Measurements from ENCODE around the gene ABCD2. TPM values are rescaled to one million over a fixed set of nuclear protein-coding genes. Genes with fewer than 3 reads are reported as not detected.

The ABCD2 gene
- total RNA-seq, result not detected in 2 replicates

GRCh38 chr12:39619660-39620433 is at the start of gene ABCD2:
TSS of gene ABCD2 (minus strand) at chr12:39619803. CDS start at chr12:39619615, 188 bp downstream.

Other genes starting within 250 kb of the ABCD2 start
- 16.5 and 18.5 TPM in 2 replicates for gene KIF21A, start 176.7 kb downstream of the ABCD2 start, total RNA-seq